ENCODE data around the gene NOC4L. TPM values are rescaled to one million over a fixed set of nuclear protein-coding genes. Genes with fewer than 3 reads are reported as not detected.
"Not testable (repeated sequence)": the region's sequence is repeated elsewhere in the genome, so short reads cannot be mapped to it uniquely, and the experiment has no call there.

NOC4L gene
- total RNA-seq, 2 donors from 2014 or later: 20.7 to 21.6 TPM

GRCh38 chr12:132131229-132131628 lies 13.0 kb upstream of the NOC4L start:
- H3K36me3 Mint-ChIP-seq (ENCODE audit: low read depth): no peaks in the 10 kb centered on the region
- H3K4me1 Mint-ChIP-seq: no peaks in the 10 kb centered on the region
- DNase-seq (no peak), ATAC-seq (no peak)
- no peak overlapping the region for H3K27ac Mint-ChIP-seq
- no peak overlapping the region for H3K4me3 Mint-ChIP-seq
- no peaks in the 10 kb centered on the region for H3K27me3 Mint-ChIP-seq
- no peaks in the 10 kb centered on the region for H3K9me3 ChIP-seq (ENCODE audit: control insufficient read depth, low read length, poor library complexity, severe bottlenecking)

GRCh38 chr12:132131952-132132351 lies 12.3 kb upstream of the NOC4L start:
- Mint-ChIP-seq H3K4me3 (no peak overlapping the region), H3K36me3 (ENCODE audit: low read depth) (no peaks in the 10 kb centered on the region), H3K27ac (no peak overlapping the region), H3K4me1 (no peaks in the 10 kb centered on the region), H3K27me3 (no peaks in the 10 kb centered on the region)
- ATAC-seq (no peak), DNase-seq (no peak)
- H3K9me3 ChIP-seq (ENCODE audit: control insufficient read depth, low read length, poor library complexity, severe bottlenecking): no peaks in the 10 kb centered on the region

- ATAC-seq (no peak), DNase-seq (no peak)
- H3K27ac Mint-ChIP-seq: no peak overlapping the region
- no peaks in the 10 kb centered on the region for H3K9me3 ChIP-seq (ENCODE audit: control insufficient read depth, low read length, poor library complexity, severe bottlenecking)
- H3K4me1 Mint-ChIP-seq: no peaks in the 10 kb centered on the region
- H3K4me3 Mint-ChIP-seq: no peak overlapping the region
- no peaks in the 10 kb centered on the region for H3K36me3 Mint-ChIP-seq (ENCODE audit: low read depth)
- no peaks in the 10 kb centered on the region for H3K27me3 Mint-ChIP-seq
Measured at GRCh38 chr12:132132609-132133430, 11.4 kb upstream of the NOC4L start.

- no peaks in the 10 kb centered on the region for H3K27me3 Mint-ChIP-seq
- H3K4me1 Mint-ChIP-seq: no peaks in the 10 kb centered on the region
- DNase-seq (no peak), ATAC-seq (no peak)
- no peak overlapping the region for H3K27ac Mint-ChIP-seq
- H3K4me3 Mint-ChIP-seq: no peak overlapping the region
- H3K36me3 Mint-ChIP-seq (ENCODE audit: low read depth): no peaks in the 10 kb centered on the region
- H3K9me3 ChIP-seq (ENCODE audit: control insufficient read depth, low read length, poor library complexity, severe bottlenecking): no peaks in the 10 kb centered on the region
Measured at GRCh38 chr12:132133952-132134652, 10.2 kb upstream of the NOC4L start.

GRCh38 chr12:132134653-132135183 lies 9.5 kb upstream of the NOC4L start:
- H3K36me3 Mint-ChIP-seq (ENCODE audit: low read depth); ATAC-seq; H3K27me3 Mint-ChIP-seq; H3K27ac Mint-ChIP-seq; H3K4me1 Mint-ChIP-seq; DNase-seq; H3K4me3 Mint-ChIP-seq; H3K9me3 ChIP-seq (ENCODE audit: control insufficient read depth, low read length, poor library complexity, severe bottlenecking): not testable (repeated sequence)

- H3K4me3 Mint-ChIP-seq; H3K4me1 Mint-ChIP-seq; H3K36me3 Mint-ChIP-seq (ENCODE audit: low read depth); H3K27me3 Mint-ChIP-seq; H3K9me3 ChIP-seq (ENCODE audit: control insufficient read depth, low read length, poor library complexity, severe bottlenecking); ATAC-seq; DNase-seq; H3K27ac Mint-ChIP-seq: not testable (repeated sequence)
Measured at GRCh38 chr12:132136226-132136625, 8.0 kb upstream of the NOC4L start.

GRCh38 chr12:132137483-132138125 lies 6.7 kb upstream of the NOC4L start:
- ATAC-seq (no peak), DNase-seq (no peak)
- H3K4me3 Mint-ChIP-seq: no peak overlapping the region
- H3K27me3 Mint-ChIP-seq: no peaks in the 10 kb centered on the region
- H3K4me1 Mint-ChIP-seq: no peaks in the 10 kb centered on the region
- H3K27ac Mint-ChIP-seq: no peak overlapping the region
- no peaks in the 10 kb centered on the region for H3K9me3 ChIP-seq (ENCODE audit: control insufficient read depth, low read length, poor library complexity, severe bottlenecking)
- H3K36me3 Mint-ChIP-seq (ENCODE audit: low read depth): no peaks in the 10 kb centered on the region

- no peaks in the 10 kb centered on the region for H3K27me3 Mint-ChIP-seq
- peaks cover 1% of the 10 kb centered on the region for H3K36me3 Mint-ChIP-seq (ENCODE audit: low read depth)
- H3K27ac Mint-ChIP-seq: peak overlapping the region; percentile 34
- H3K4me1 Mint-ChIP-seq: peaks cover 5% of the 10 kb centered on the region
- ATAC-seq (no peak), DNase-seq (no peak)
- H3K4me3 Mint-ChIP-seq: no peak overlapping the region
- H3K9me3 ChIP-seq (ENCODE audit: control insufficient read depth, low read length, poor library complexity, severe bottlenecking): no peaks in the 10 kb centered on the region
Measured at GRCh38 chr12:132138941-132139871, 5.1 kb upstream of the NOC4L start.

GRCh38 chr12:132139912-132140311 lies 4.3 kb upstream of the NOC4L start:
- Mint-ChIP-seq H3K27ac (peak overlapping the region; percentile 34), H3K4me1 (peaks cover 9% of the 10 kb centered on the region), H3K36me3 (ENCODE audit: low read depth) (peaks cover 3% of the 10 kb centered on the region), H3K27me3 (no peaks in the 10 kb centered on the region), H3K4me3 (no peak overlapping the region)
- H3K9me3 ChIP-seq (ENCODE audit: control insufficient read depth, low read length, poor library complexity, severe bottlenecking): no peaks in the 10 kb centered on the region
- ATAC-seq: no peak
- no peak for DNase-seq

- H3K9me3 ChIP-seq (ENCODE audit: control insufficient read depth, low read length, poor library complexity, severe bottlenecking): no peaks in the 10 kb centered on the region
- Mint-ChIP-seq H3K4me1 (peaks cover 15% of the 10 kb centered on the region), H3K27me3 (no peaks in the 10 kb centered on the region), H3K36me3 (ENCODE audit: low read depth) (peaks cover 3% of the 10 kb centered on the region), H3K4me3 (no peak overlapping the region), H3K27ac (no peak overlapping the region)
- DNase-seq: no peak
- no peak for ATAC-seq
Measured at GRCh38 chr12:132140501-132140900, 3.8 kb upstream of the NOC4L start.

GRCh38 chr12:132140918-132141841 lies 3.1 kb upstream of the NOC4L start:
- H3K36me3 Mint-ChIP-seq (ENCODE audit: low read depth): peaks cover 3% of the 10 kb centered on the region

More at GRCh38 chr12:132140918-132141841, 3.1 kb upstream of the NOC4L start:
- Mint-ChIP-seq H3K27me3 (no peaks in the 10 kb centered on the region), H3K4me3 (peak overlapping the region; percentile 12), H3K27ac (no peak overlapping the region), H3K4me1 (peaks cover 21% of the 10 kb centered on the region)
- no peaks in the 10 kb centered on the region for H3K9me3 ChIP-seq (ENCODE audit: control insufficient read depth, low read length, poor library complexity, severe bottlenecking)
- DNase-seq (no peak), ATAC-seq (no peak)

Data from T-helper 17 cell (primary cell).